GM12891 (cell line): ENCODE data around the gene TMEM145.

ENCODE experiments used
- DNase-seq: peaks from one replicate; pipeline ENCODE4 v3.0.0; 2011; ENCODE audit warnings: low spot score; ENCODE audit not compliant: insufficient read length
- FAIRE-seq: peaks from 2 replicates; lab custom pipeline; 2011; peaks lifted over from hg19 to GRCh38; lab: Jason Lieb, UNC
- PAX5 ChIP-seq: IDR thresholded peaks from 2 replicates; pipeline ENCODE4 v1.6.1; 2011; ENCODE audit warnings: low read length, moderate library complexity, mild to moderate bottlenecking; ENCODE audit not compliant: insufficient read depth, severe bottlenecking
- POLR2A ChIP-seq: IDR thresholded peaks from 2 replicates; pipeline ENCODE4 v1.6.1; 2011; ENCODE audit warnings: low read depth, low read length, control low read depth
- POLR2AphosphoS5 ChIP-seq: IDR thresholded peaks from 2 replicates; pipeline ENCODE4 v1.6.1; 2011; ENCODE audit warnings: low read depth, low read length, control low read depth
- POU2F2 ChIP-seq: IDR thresholded peaks from 2 replicates; pipeline ENCODE4 v1.6.1; 2011; ENCODE audit warnings: low read depth, mild to moderate bottlenecking, control low read depth, low read length, moderate library complexity
- SPI1 ChIP-seq: IDR thresholded peaks from 2 replicates; pipeline ENCODE4 v1.6.1; 2011; ENCODE audit warnings: low read depth, low read length, control low read depth
- TAF1 ChIP-seq: IDR thresholded peaks from 2 replicates; pipeline ENCODE4 v1.6.1; 2011; ENCODE audit warnings: low read depth, low read length, control low read depth

TMEM145 gene

GRCh38 chr19:42293948-42294347 is 19.2 kb upstream of the TMEM145 start:
- no peak for FAIRE-seq
- DNase-seq, result no peak
- no peak for TF ChIP-seq POU2F2
- no peak for TF ChIP-seq POLR2AphosphoS5
- TF ChIP-seq POLR2A, result no peak
- TF ChIP-seq SPI1, result no peak
- no peak for TF ChIP-seq TAF1
- TF ChIP-seq PAX5, result no peak

GRCh38 chr19:42294471-42295137 is 18.5 kb upstream of the TMEM145 start:
- DNase-seq (no peak), FAIRE-seq (no peak)
- TF ChIP-seq POU2F2 (no peak), POLR2AphosphoS5 (no peak), SPI1 (no peak), POLR2A (no peak), TAF1 (no peak), PAX5 (no peak)

- no peak for DNase-seq
- TF ChIP-seq PAX5, result no peak
- no peak for TF ChIP-seq POU2F2
- no peak for TF ChIP-seq TAF1
- no peak for TF ChIP-seq POLR2AphosphoS5
- no peak for TF ChIP-seq POLR2A
- no peak for TF ChIP-seq SPI1
- FAIRE-seq, result no peak
Observed at GRCh38 chr19:42295342-42295741, 17.8 kb upstream of the TMEM145 start.

GRCh38 chr19:42295831-42296525 is 17.1 kb upstream of the TMEM145 start:
- TF ChIP-seq TAF1 (no peak), POLR2AphosphoS5 (peak; percentile 43; the same call in 1 of the 2 replicates), POU2F2 (0 out of 2 replicates have a peak, but pooled peaks have one; percentile 27), POLR2A (peak; percentile 36; the same call in 1 of the 2 replicates), PAX5 (no peak)
- DNase-seq (peak; percentile 87), FAIRE-seq (peak; percentile 99)

GRCh38 chr19:42297039-42297438 is 16.1 kb upstream of the TMEM145 start:
- no peak for FAIRE-seq
- TF ChIP-seq POLR2A (no peak), SPI1 (no peak), POU2F2 (no peak), TAF1 (no peak), POLR2AphosphoS5 (no peak), PAX5 (no peak)
- DNase-seq, result no peak

GRCh38 chr19:42301646-42302203 is 11.4 kb upstream of the TMEM145 start, which contains the start of gene PRR19:
Gene PRR19, plus strand, starts transcription at chr19:42302132. Its CDS starts 7,453 bp downstream, at chr19:42309585.
- no peak for FAIRE-seq
- no peak for DNase-seq
- no peak for TF ChIP-seq POU2F2
- TF ChIP-seq POLR2AphosphoS5, result no peak
- TF ChIP-seq SPI1, result no peak
- no peak for TF ChIP-seq TAF1
- no peak for TF ChIP-seq PAX5
- no peak for TF ChIP-seq POLR2A

GRCh38 chr19:42303101-42303464 is 10.0 kb upstream of the TMEM145 start:
- FAIRE-seq (peak; percentile 5), DNase-seq (no peak)
- TF ChIP-seq POLR2AphosphoS5 (no peak), PAX5 (no peak), POLR2A (no peak), SPI1 (no peak), POU2F2 (no peak), TAF1 (no peak)

- FAIRE-seq, result no peak
- no peak for DNase-seq
- TF ChIP-seq PAX5 (no peak), SPI1 (no peak), POLR2A (no peak), POLR2AphosphoS5 (no peak), POU2F2 (no peak)
Observed at GRCh38 chr19:42303876-42304275, 9.2 kb upstream of the TMEM145 start.

- TF ChIP-seq PAX5, result no peak
- TF ChIP-seq POLR2A, result no peak
- TF ChIP-seq TAF1, result no peak
- no peak for TF ChIP-seq POLR2AphosphoS5
- TF ChIP-seq SPI1, result no peak
- no peak for TF ChIP-seq POU2F2
- no peak for FAIRE-seq
Observed at GRCh38 chr19:42306646-42307045, 6.5 kb upstream of the TMEM145 start.

More at GRCh38 chr19:42306646-42307045, 6.5 kb upstream of the TMEM145 start:
- DNase-seq, result no peak
